ENCODE data around the gene SDK1.

- no peak for TF ChIP-seq POLR2A (IDR thresholded peaks at IDR 0.05)
- TF ChIP-seq CTCF (IDR thresholded peaks at IDR 0.05): no peak
Observed at GRCh38 chr7:4113271-4113670, 812.2 kb downstream of the SDK1 start.
